Liver (tissue), 3 donors: ENCODE data around the gene PARP12.

Experiments used
- CTCF ChIP-seq: fragments of 150-350 bp; IDR thresholded peaks from 2 replicates; pipeline ENCODE4 v1.5.1; 2017; ENCODE audit warnings: improper control_type of control experiment, low read depth, low read length; ENCODE audit not compliant: missing input control
- FOXA1 ChIP-seq: IDR thresholded peaks from 2 replicates; pipeline ENCODE4 v1.6.1; 2016; ENCODE audit warnings: antibody characterized with exemption
- GABPA ChIP-seq, 2 donors: IDR thresholded peaks in 1 of 2; conservative IDR thresholded peaks in 1 of 2; 2 replicates each; pipeline ENCODE4 v1.6.1; 2016; ENCODE audit warnings: antibody characterized with exemption in 2 of 2, mild to moderate bottlenecking in 1 of 2, moderate library complexity in 1 of 2
- REST ChIP-seq: IDR thresholded peaks from 2 replicates; pipeline ENCODE4 v1.6.1; 2016; ENCODE audit warnings: antibody characterized with exemption, mild to moderate bottlenecking
- TAF1 ChIP-seq: conservative IDR thresholded peaks from 2 replicates; pipeline ENCODE4 v1.6.1; 2016; ENCODE audit warnings: antibody characterized with exemption, mild to moderate bottlenecking
- ZBTB33 ChIP-seq: IDR thresholded peaks from 2 replicates; pipeline ENCODE4 v1.6.1; 2016; ENCODE audit warnings: antibody characterized with exemption
- donor health status: healthy.
- donor health status: healthy.

- TF ChIP-seq ZBTB33: no peak
- no peak for TF ChIP-seq TAF1
- TF ChIP-seq GABPA (IDR thresholded peaks at IDR 0.05 in 1 of 2, conservative IDR thresholded peaks at IDR 0.05 in 1 of 2): no peak
- TF ChIP-seq CTCF: no peak
- no peak for TF ChIP-seq FOXA1
- no peak for TF ChIP-seq REST
Observed at GRCh38 chr7:140021603-140022002, 41.1 kb downstream of the PARP12 start.
